Neural cell (in vitro differentiated cells): ENCODE data around the gene CYSRT1. TPM values are rescaled to one million over a fixed set of nuclear protein-coding genes. Genes with fewer than 3 reads are reported as not detected.

Source experiments
- H2AFZ ChIP-seq: fragments of 200-600, 300-800 bp; sonication (generic), shearing (Covaris generic); 2 replicates; pipeline ENCODE4 v1.6.0; 2014; ENCODE audit warnings: low read depth, mild to moderate bottlenecking, antibody characterized with exemption, low read length, moderate library complexity
- H3F3A ChIP-seq: fragments of 200-600 bp; shearing (Covaris generic); 2 replicates; pipeline ENCODE4 v1.6.1; 2016; ENCODE audit warnings: mild to moderate bottlenecking, moderate library complexity, mixed read lengths, antibody characterized with exemption, low read length; ENCODE audit not compliant: insufficient read depth, poor library complexity, severe bottlenecking
- H3K27ac ChIP-seq: fragments of 200-600, 300-800 bp; sonication (generic), shearing (Covaris generic); 2 replicates; pipeline ENCODE4 v1.5.1; 2014; ENCODE audit warnings: mild to moderate bottlenecking, low read length, moderate library complexity
- H3K27me3 ChIP-seq: fragments of 300-800, 200-600 bp; sonication (generic), shearing (Covaris generic); 2 replicates; pipeline ENCODE4 v1.6.0; 2014; ENCODE audit warnings: mild to moderate bottlenecking, low read depth, low read length, moderate library complexity; ENCODE audit not compliant: insufficient read depth
- H3K36me3 ChIP-seq: fragments of 300-800, 200-600 bp; sonication (generic), shearing (Covaris generic); 2 replicates; pipeline ENCODE4 v1.5.1; 2014; ENCODE audit warnings: mild to moderate bottlenecking, antibody characterized with exemption, low read length, moderate library complexity; ENCODE audit not compliant: insufficient read depth
- H3K4me2 ChIP-seq: fragments of 300-800, 200-600 bp; sonication (generic), shearing (Covaris generic); 2 replicates; pipeline ENCODE4 v1.6.0; 2014; ENCODE audit warnings: mild to moderate bottlenecking, low read length
- H3K4me3 ChIP-seq: fragments of 300-800, 200-600 bp; sonication (generic), shearing (Covaris generic); 2 replicates; pipeline ENCODE4 v1.5.1; 2014; ENCODE audit warnings: mild to moderate bottlenecking, low read length, moderate library complexity
- H3K79me2 ChIP-seq: fragments of 200-600 bp; shearing (Covaris generic); replicated peaks from 2 replicates; pipeline ENCODE4 v1.6.0; 2014; ENCODE audit warnings: mild to moderate bottlenecking, low read length, moderate library complexity; ENCODE audit not compliant: insufficient read depth
- H3K9ac ChIP-seq: fragments of 300-800, 200-600 bp; sonication (generic), shearing (Covaris generic); 2 replicates; pipeline ENCODE4 v1.6.1; 2016; ENCODE audit warnings: mild to moderate bottlenecking, low read length, mixed read lengths
- H3K9me2 ChIP-seq: fragments of 200-600 bp; shearing (Covaris generic); 2 replicates; pipeline ENCODE4 v1.6.1; 2016; ENCODE audit warnings: mild to moderate bottlenecking, low read length, mixed read lengths; ENCODE audit not compliant: insufficient read depth
- H3K9me3 ChIP-seq: fragments of 200-600, 300-800 bp; sonication (generic), shearing (Covaris generic); 2 replicates; pipeline ENCODE4 v1.6.1; 2016; ENCODE audit warnings: mild to moderate bottlenecking, mixed run types, low read length, moderate library complexity, mixed read lengths
- H4K20me1 ChIP-seq: fragments of 200-600 bp; shearing (Covaris generic); 2 replicates; pipeline ENCODE4 v1.6.1; 2016; ENCODE audit warnings: mild to moderate bottlenecking, mixed run types; ENCODE audit not compliant: insufficient read depth
- CTCF ChIP-seq: fragments of 450-650 bp; IDR thresholded peaks from 2 replicates; pipeline ENCODE4 v1.5.1; 2014; ENCODE audit warnings: antibody characterized with exemption, mild to moderate bottlenecking, moderate library complexity; ENCODE audit not compliant: poor library complexity, severe bottlenecking
- EP300 ChIP-seq: fragments of 450-650 bp; conservative IDR thresholded peaks from 2 replicates; pipeline ENCODE4 v1.6.1; 2014; ENCODE audit warnings: antibody characterized with exemption, mild to moderate bottlenecking, moderate library complexity; ENCODE audit not compliant: poor library complexity, severe bottlenecking
- EZH2 ChIP-seq: fragments of 200-600, 300-800 bp; shearing (Covaris generic), sonication (generic); IDR thresholded peaks from 2 replicates; pipeline ENCODE4 v1.6.1; 2014; ENCODE audit warnings: antibody characterized with exemption, low read length, borderline replicate concordance, mild to moderate bottlenecking; ENCODE audit not compliant: insufficient read depth, poor library complexity, severe bottlenecking
- MXI1 ChIP-seq: fragments of 450-650 bp; conservative IDR thresholded peaks from 2 replicates; pipeline ENCODE4 v1.6.1; 2014; ENCODE audit warnings: antibody characterized with exemption, mild to moderate bottlenecking; ENCODE audit not compliant: poor library complexity, severe bottlenecking
- POLR2AphosphoS5 ChIP-seq: IDR thresholded peaks from 2 replicates; pipeline ENCODE4 v1.6.1; 2012
- RAD21 ChIP-seq: fragments of 450-650 bp; conservative IDR thresholded peaks from 2 replicates; pipeline ENCODE4 v1.6.1; 2014; ENCODE audit warnings: antibody characterized with exemption, mild to moderate bottlenecking, moderate library complexity
- REST ChIP-seq: IDR thresholded peaks from 2 replicates; pipeline ENCODE4 v1.6.1; 2012; ENCODE audit warnings: borderline replicate concordance
- SMC3 ChIP-seq: fragments of 450-650 bp; conservative IDR thresholded peaks from 2 replicates; pipeline ENCODE4 v1.6.1; 2014; ENCODE audit warnings: antibody characterized with exemption, mild to moderate bottlenecking, moderate library complexity; ENCODE audit not compliant: poor library complexity
- TAF1 ChIP-seq: IDR thresholded peaks from 2 replicates; pipeline ENCODE4 v1.6.1; 2012; ENCODE audit warnings: low read depth
- polyA plus RNA-seq: library from polyadenylated mRNA; depleted of rRNA; stranded (reverse); fragments of >200 nt; gene quantifications from 2 replicates; pipeline ENCODE4 v1.2.3, GENCODE V29; 2014

CYSRT1 gene
- polyA plus RNA-seq, 1 donor from 2014 or later: 3.3 TPM

GRCh38 chr9:137178939-137179630, 45.9 kb upstream of the CYSRT1 start:
- Histone ChIP-seq H4K20me1 (no peaks in the 10 kb centered on the region), H3K4me3 (no peak overlapping the region), H3K36me3 (no peaks in the 10 kb centered on the region), H3F3A (no peaks in the 10 kb centered on the region), H3K4me2 (no peak overlapping the region), H3K9me3 (no peaks in the 10 kb centered on the region), H3K27me3 (no peaks in the 10 kb centered on the region), H3K9ac (no peak overlapping the region), H2AFZ (no peak overlapping the region), H3K27ac (no peak overlapping the region), H3K9me2 (no peaks in the 10 kb centered on the region), H3K79me2 (no peaks in the 10 kb centered on the region)
- no peak for TF ChIP-seq SMC3
- TF ChIP-seq EP300: no peak
- no peak for TF ChIP-seq TAF1
- TF ChIP-seq MXI1: no peak
- no peak for TF ChIP-seq CTCF
- no peak for TF ChIP-seq EZH2
- TF ChIP-seq REST: no peak
- TF ChIP-seq RAD21: no peak
- TF ChIP-seq POLR2AphosphoS5: no peak

GRCh38 chr9:137179761-137180160, 45.2 kb upstream of the CYSRT1 start:
- Histone ChIP-seq H3K4me3 (no peak overlapping the region), H4K20me1 (no peaks in the 10 kb centered on the region), H2AFZ (no peak overlapping the region), H3F3A (no peaks in the 10 kb centered on the region), H3K79me2 (no peaks in the 10 kb centered on the region), H3K27me3 (no peaks in the 10 kb centered on the region), H3K36me3 (no peaks in the 10 kb centered on the region), H3K9ac (no peak overlapping the region), H3K9me2 (no peaks in the 10 kb centered on the region), H3K27ac (no peak overlapping the region), H3K9me3 (no peaks in the 10 kb centered on the region), H3K4me2 (no peak overlapping the region)
- no peak for TF ChIP-seq EP300
- TF ChIP-seq RAD21: no peak
- TF ChIP-seq EZH2: no peak
- no peak for TF ChIP-seq CTCF
- no peak for TF ChIP-seq POLR2AphosphoS5
- no peak for TF ChIP-seq TAF1
- no peak for TF ChIP-seq SMC3
- TF ChIP-seq MXI1: no peak
- no peak for TF ChIP-seq REST
